ENCODE data around the gene PWP2. TPM values are rescaled to one million over a fixed set of nuclear protein-coding genes. Genes with fewer than 3 reads are reported as not detected.
"Not testable (repeated sequence)": the region's sequence is repeated elsewhere in the genome, so short reads cannot be mapped to it uniquely, and the experiment has no call there.

Gene PWP2
- total and polyA plus RNA-seq, 2 donors (not counting 3 experiments of a cell fraction or from before 2014, with no cell fraction given): 5.1 to 31.8 TPM

DNA sequence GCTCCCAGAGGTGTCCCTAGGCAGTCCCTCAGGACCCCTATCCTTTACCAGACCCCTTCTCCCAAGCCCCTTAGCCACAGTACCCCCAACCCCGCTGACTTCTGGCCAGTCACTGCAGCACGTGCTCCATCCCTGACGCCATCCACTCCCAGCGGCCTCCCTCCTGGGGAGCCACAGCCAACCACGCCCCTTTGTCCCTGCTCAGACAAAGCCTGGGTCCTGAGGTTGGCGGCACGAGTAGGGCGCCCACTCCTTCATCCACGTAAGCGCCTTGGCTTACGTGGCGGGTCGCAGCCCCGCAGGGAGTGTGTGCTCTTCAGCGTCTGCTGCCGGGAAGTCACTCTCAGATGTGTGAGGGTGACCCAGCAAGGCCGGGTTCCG is 33.3 kb downstream of the PWP2 start:
- H3K79me2 ChIP-seq (ENCODE audit: control insufficient read depth, insufficient read depth, low read length); dilution Hi-C loops (cut with MboI; ENCODE audit: extremely low pct_ligation_motif_present, low sequenced_read_pairs); H3K4me2 ChIP-seq (ENCODE audit: insufficient read depth, low read length); H3K9ac ChIP-seq (replicated peaks; ENCODE audit: extremely low read depth, insufficient read depth, low read length); FAIRE-seq; H3K36me3 ChIP-seq (ENCODE audit: control insufficient read depth in 2 of 2, extremely low read depth in 1 of 2, insufficient read depth in 2 of 2, low read length in 2 of 2); H3K9me1 ChIP-seq (replicated peaks; ENCODE audit: control insufficient read depth, extremely low read depth, insufficient read depth, low read length); intact Hi-C loops (cut with micrococcal nuclease); H3K27me3 ChIP-seq (ENCODE audit: control insufficient read depth in 2 of 2, insufficient read depth in 2 of 2, low read length in 2 of 2); H4K20me1 ChIP-seq (replicated peaks; ENCODE audit: control insufficient read depth, extremely low read depth, insufficient read depth, low read length); H2AFZ ChIP-seq (ENCODE audit: low read depth, low read length); POLR2A ChIA-PET; DNase-seq (ENCODE audit: low read depth, low spot score); H3K9me3 ChIP-seq (replicated peaks; ENCODE audit: control insufficient read depth, insufficient read depth, low read length); H3K4me1 ChIP-seq (ENCODE audit: control insufficient read depth, extremely low read depth, insufficient read depth, low read length); H3K4me3 ChIP-seq (replicated peaks in 1 of 3; ENCODE audit: insufficient read depth in 1 of 3, low read depth in 1 of 3, low read length in 3 of 3); CTCF ChIA-PET; H3K27ac ChIP-seq (ENCODE audit: insufficient read depth, low read depth, low read length): not testable (repeated sequence)
- TSS peak; percentile 47 for BruUV-seq (replicated peaks)

DNA sequence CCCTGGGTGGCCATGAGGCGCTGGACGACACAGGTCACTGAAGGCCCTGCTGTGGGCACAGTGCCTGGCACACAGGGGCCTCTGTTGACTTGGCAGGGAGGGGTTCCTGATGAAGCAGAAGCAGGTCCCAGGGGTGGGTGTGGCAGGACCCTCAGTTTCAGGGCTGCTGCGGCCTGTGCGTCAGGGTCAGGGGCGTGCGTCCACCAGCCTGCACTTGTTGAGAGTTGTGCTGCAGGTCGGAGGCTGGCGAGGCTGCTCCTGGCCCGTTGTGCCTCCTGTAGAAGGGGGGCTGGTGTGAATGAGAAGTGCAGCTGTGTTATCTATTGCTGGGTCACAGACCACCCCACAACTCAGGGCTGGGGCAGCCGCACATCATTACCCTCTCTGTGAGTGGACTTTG is 35.3 kb downstream of the PWP2 start:
- intact Hi-C loops (cut with micrococcal nuclease); H3K4me3 ChIP-seq (replicated peaks in 1 of 3; ENCODE audit: insufficient read depth in 1 of 3, low read depth in 1 of 3, low read length in 3 of 3); H3K27me3 ChIP-seq (ENCODE audit: control insufficient read depth in 2 of 2, insufficient read depth in 2 of 2, low read length in 2 of 2); POLR2A ChIA-PET; H3K9ac ChIP-seq (replicated peaks; ENCODE audit: extremely low read depth, insufficient read depth, low read length); H4K20me1 ChIP-seq (replicated peaks; ENCODE audit: control insufficient read depth, extremely low read depth, insufficient read depth, low read length); CTCF ChIA-PET; BruUV-seq (replicated peaks); H3K4me1 ChIP-seq (ENCODE audit: control insufficient read depth, extremely low read depth, insufficient read depth, low read length); dilution Hi-C loops (cut with MboI; ENCODE audit: extremely low pct_ligation_motif_present, low sequenced_read_pairs); H3K79me2 ChIP-seq (ENCODE audit: control insufficient read depth, insufficient read depth, low read length); H3K36me3 ChIP-seq (ENCODE audit: control insufficient read depth in 2 of 2, extremely low read depth in 1 of 2, insufficient read depth in 2 of 2, low read length in 2 of 2); H3K27ac ChIP-seq (ENCODE audit: insufficient read depth, low read depth, low read length); H3K9me3 ChIP-seq (replicated peaks; ENCODE audit: control insufficient read depth, insufficient read depth, low read length); H2AFZ ChIP-seq (ENCODE audit: low read depth, low read length); H3K9me1 ChIP-seq (replicated peaks; ENCODE audit: control insufficient read depth, extremely low read depth, insufficient read depth, low read length); FAIRE-seq; DNase-seq (ENCODE audit: low read depth, low spot score); H3K4me2 ChIP-seq (ENCODE audit: insufficient read depth, low read length): not testable (repeated sequence)

DNA sequence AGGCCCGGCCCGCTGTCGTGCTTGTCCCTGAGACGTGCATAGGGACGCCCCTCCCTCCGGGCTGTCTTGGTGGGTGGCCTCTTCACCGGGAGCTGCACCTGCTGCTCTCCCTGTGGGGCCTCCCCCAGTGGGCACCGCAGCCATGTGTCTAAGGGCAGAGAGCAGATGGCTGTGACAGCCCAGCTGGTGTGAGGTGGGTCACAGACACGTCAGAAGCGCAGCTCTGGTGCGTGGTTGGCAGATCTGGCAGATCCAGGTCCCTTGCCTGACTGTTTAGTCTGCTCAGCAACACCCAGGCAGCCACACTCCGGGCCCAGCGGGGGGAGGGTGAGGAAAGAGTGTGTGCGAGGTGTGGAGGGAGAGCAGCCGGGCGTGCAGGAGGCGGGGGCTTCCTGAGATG is 36.2 kb downstream of the PWP2 start:
- CTCF ChIA-PET; H3K27me3 ChIP-seq (ENCODE audit: control insufficient read depth in 2 of 2, insufficient read depth in 2 of 2, low read length in 2 of 2); BruUV-seq (replicated peaks); H3K9me3 ChIP-seq (replicated peaks; ENCODE audit: control insufficient read depth, insufficient read depth, low read length); dilution Hi-C loops (cut with MboI; ENCODE audit: extremely low pct_ligation_motif_present, low sequenced_read_pairs); intact Hi-C loops (cut with micrococcal nuclease); DNase-seq (ENCODE audit: low read depth, low spot score); H3K4me2 ChIP-seq (ENCODE audit: insufficient read depth, low read length); H3K9ac ChIP-seq (replicated peaks; ENCODE audit: extremely low read depth, insufficient read depth, low read length); H3K27ac ChIP-seq (ENCODE audit: insufficient read depth, low read depth, low read length); H4K20me1 ChIP-seq (replicated peaks; ENCODE audit: control insufficient read depth, extremely low read depth, insufficient read depth, low read length); FAIRE-seq; H3K4me1 ChIP-seq (ENCODE audit: control insufficient read depth, extremely low read depth, insufficient read depth, low read length); H3K9me1 ChIP-seq (replicated peaks; ENCODE audit: control insufficient read depth, extremely low read depth, insufficient read depth, low read length); H3K79me2 ChIP-seq (ENCODE audit: control insufficient read depth, insufficient read depth, low read length); H3K36me3 ChIP-seq (ENCODE audit: control insufficient read depth in 2 of 2, extremely low read depth in 1 of 2, insufficient read depth in 2 of 2, low read length in 2 of 2); H2AFZ ChIP-seq (ENCODE audit: low read depth, low read length); H3K4me3 ChIP-seq (replicated peaks in 1 of 3; ENCODE audit: insufficient read depth in 1 of 3, low read depth in 1 of 3, low read length in 3 of 3); POLR2A ChIA-PET: not testable (repeated sequence)

DNA sequence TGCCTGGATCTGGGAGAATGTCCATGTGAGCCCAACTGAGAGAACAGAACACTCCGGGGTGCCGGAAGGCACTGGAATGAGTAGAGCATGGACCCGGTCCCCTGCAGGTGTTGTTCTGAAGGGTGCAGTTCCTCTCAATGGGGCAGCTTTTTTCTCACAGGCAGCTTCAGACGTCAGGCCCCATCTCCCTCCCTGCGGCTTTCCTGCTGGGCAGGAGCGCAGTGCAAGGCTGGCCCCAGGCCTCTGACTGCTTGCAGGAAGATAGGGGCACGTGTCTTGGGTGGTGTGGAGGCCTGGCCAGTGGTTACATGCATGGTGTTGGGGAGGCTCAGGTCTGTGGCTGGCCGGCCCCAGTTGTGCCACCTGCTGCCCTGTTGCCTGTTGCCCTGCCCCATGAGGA is 36.8 kb downstream of the PWP2 start:
- H3K4me2 ChIP-seq (ENCODE audit: insufficient read depth, low read length); H3K4me1 ChIP-seq (ENCODE audit: control insufficient read depth, extremely low read depth, insufficient read depth, low read length); H3K27me3 ChIP-seq (ENCODE audit: control insufficient read depth in 2 of 2, insufficient read depth in 2 of 2, low read length in 2 of 2); FAIRE-seq; H2AFZ ChIP-seq (ENCODE audit: low read depth, low read length); BruUV-seq (replicated peaks); H3K9ac ChIP-seq (replicated peaks; ENCODE audit: extremely low read depth, insufficient read depth, low read length); POLR2A ChIA-PET; H3K4me3 ChIP-seq (replicated peaks in 1 of 3; ENCODE audit: insufficient read depth in 1 of 3, low read depth in 1 of 3, low read length in 3 of 3); dilution Hi-C loops (cut with MboI; ENCODE audit: extremely low pct_ligation_motif_present, low sequenced_read_pairs); H3K27ac ChIP-seq (ENCODE audit: insufficient read depth, low read depth, low read length); H3K79me2 ChIP-seq (ENCODE audit: control insufficient read depth, insufficient read depth, low read length); H3K9me3 ChIP-seq (replicated peaks; ENCODE audit: control insufficient read depth, insufficient read depth, low read length); H4K20me1 ChIP-seq (replicated peaks; ENCODE audit: control insufficient read depth, extremely low read depth, insufficient read depth, low read length); CTCF ChIA-PET; H3K36me3 ChIP-seq (ENCODE audit: control insufficient read depth in 2 of 2, extremely low read depth in 1 of 2, insufficient read depth in 2 of 2, low read length in 2 of 2); DNase-seq (ENCODE audit: low read depth, low spot score); intact Hi-C loops (cut with micrococcal nuclease); H3K9me1 ChIP-seq (replicated peaks; ENCODE audit: control insufficient read depth, extremely low read depth, insufficient read depth, low read length): not testable (repeated sequence)

Data from endothelial cell of umbilical vein (primary cell).